PC-3 (cell line): Measurements from ENCODE around the gene FYTTD1.
"Not testable (repeated sequence)": the region's sequence is repeated elsewhere in the genome, so short reads cannot be mapped to it uniquely, and the experiment has no call there.

Source experiments
- EZH2 ChIP-seq: fragments of 300-600 bp; sonication (generic); IDR thresholded peaks from one replicate; pipeline ENCODE4 v1.6.1; 2017; ENCODE audit warnings: antibody characterized with exemption, mild to moderate bottlenecking, low read length; ENCODE audit not compliant: unreplicated experiment
- EZH2phosphoT487 ChIP-seq: fragments of 300-600 bp; sonication (generic); IDR thresholded peaks from 2 replicates; pipeline ENCODE4 v1.6.1; 2018; ENCODE audit warnings: mild to moderate bottlenecking, antibody characterized with exemption, low read length, borderline replicate concordance
- TF ChIP-seq, protein P1 (sequence below): fragments of 300-600 bp; sonication (generic); conservative IDR thresholded peaks from 2 replicates; pipeline ENCODE4 v1.5.1; 2017; ENCODE audit warnings: antibody characterized with exemption, low read depth, mild to moderate bottlenecking, low read length

DNA sequence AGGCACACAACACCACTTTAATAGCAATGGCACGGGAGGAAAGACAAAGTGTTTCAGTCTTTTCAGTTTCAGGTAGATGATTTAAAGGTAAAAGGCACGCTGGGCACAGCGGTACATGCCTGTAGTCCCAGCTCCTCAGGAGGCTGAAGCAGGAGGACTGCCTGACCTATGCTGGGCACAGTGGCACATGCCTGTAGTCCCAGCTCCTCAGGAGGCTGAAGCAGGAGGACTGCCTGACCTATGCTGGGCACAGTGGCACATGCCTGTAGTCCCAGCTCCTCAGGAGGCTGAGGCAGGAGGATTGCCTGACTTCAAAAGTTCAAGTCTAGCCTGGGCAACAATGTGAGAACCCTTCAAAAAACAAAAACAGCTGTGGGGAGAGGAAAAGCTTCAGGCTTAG is 21.8 kb upstream of the FYTTD1 start:
- TF ChIP-seq EZH2phosphoT487, EZH2: not testable (repeated sequence)
- TF ChIP-seq, protein P1, sequence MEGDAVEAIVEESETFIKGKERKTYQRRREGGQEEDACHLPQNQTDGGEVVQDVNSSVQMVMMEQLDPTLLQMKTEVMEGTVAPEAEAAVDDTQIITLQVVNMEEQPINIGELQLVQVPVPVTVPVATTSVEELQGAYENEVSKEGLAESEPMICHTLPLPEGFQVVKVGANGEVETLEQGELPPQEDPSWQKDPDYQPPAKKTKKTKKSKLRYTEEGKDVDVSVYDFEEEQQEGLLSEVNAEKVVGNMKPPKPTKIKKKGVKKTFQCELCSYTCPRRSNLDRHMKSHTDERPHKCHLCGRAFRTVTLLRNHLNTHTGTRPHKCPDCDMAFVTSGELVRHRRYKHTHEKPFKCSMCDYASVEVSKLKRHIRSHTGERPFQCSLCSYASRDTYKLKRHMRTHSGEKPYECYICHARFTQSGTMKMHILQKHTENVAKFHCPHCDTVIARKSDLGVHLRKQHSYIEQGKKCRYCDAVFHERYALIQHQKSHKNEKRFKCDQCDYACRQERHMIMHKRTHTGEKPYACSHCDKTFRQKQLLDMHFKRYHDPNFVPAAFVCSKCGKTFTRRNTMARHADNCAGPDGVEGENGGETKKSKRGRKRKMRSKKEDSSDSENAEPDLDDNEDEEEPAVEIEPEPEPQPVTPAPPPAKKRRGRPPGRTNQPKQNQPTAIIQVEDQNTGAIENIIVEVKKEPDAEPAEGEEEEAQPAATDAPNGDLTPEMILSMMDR = not testable (repeated sequence)
